GM19035 (cell line): ENCODE data around the gene DACH1.
"Not testable (repeated sequence)": the region's sequence is repeated elsewhere in the genome, so short reads cannot be mapped to it uniquely, and the experiment has no call there.

Experiments
- ATAC-seq: cut with Tn5 transposase; IDR thresholded peaks from one replicate; pipeline ENCODE4 v1.9.1; 2021; ENCODE audit not compliant: unreplicated experiment

DACH1 gene

DNA sequence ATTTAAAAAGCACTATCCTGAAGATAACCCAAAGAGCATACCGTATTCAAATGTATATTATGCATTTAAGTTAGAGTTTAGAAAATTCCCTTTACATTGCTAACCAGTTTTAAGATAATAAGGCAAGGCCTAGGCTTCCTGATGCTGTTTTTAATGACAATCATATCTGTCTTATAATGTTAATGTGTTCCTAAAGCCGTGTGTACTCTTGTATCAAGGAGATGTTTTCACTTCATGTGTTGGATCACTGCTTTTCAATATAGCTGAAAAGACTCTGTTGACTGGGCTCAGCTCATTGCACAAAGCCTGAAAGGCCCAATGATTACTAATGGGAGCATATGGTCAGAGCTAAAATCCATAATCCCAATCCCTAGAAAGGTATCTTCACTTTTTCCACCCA lies 81.6 kb downstream of the DACH1 start:
- ATAC-seq: no peak

DNA sequence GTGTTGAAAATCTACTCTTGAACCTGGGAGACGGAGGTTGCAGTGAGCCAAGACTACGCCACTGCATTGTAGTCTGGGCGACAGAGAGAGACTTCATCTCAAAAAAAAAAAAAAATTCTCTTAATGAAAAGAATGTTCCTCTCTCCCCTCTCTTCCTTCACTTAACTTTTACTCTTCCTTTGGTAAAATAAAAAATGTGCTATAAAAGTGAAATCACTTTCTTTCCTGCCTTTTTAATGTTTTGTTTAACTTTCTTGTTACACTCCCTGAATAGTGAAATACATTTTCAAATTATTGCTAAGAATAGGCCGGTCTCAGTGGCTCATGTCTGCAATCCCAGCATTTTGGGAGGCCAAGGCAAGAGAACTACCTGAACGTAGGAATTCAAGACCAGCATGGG lies 86.5 kb downstream of the DACH1 start:
- no peak for ATAC-seq

DNA sequence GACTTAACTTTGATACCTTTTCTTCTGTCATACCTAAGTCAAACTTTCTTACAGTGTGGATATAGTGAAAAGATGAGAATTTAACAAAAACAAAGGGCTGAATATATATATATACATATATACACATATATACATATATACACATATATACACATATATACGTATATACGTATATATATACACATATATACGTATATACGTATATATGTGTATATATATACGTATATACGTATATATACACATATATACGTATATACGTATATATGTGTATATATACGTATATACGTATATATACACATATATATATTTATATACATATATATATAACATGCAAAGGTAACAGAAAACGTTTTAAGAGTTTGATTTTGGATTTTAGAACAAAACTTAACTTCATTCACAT lies 88.0 kb downstream of the DACH1 start:
- ATAC-seq: not testable (repeated sequence)

DNA sequence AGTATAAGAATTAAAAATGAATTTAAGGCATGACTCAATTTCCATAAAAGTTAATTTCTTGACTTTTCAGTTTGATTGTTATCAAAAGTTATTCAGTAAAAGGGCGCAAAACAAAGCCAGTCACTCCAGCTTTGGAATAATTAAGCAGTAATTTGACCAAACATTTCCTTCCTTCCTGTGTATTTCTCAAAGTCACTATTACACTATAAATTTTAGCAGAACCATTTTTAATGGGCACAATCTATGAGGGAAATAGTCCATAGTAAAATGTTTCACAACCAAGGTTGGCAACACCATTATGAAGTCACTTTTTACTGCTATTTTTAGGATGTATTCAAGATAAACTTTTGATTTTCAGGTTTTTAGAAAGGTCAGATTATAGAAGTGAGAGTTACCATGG lies 91.0 kb downstream of the DACH1 start:
- ATAC-seq: no peak

DNA sequence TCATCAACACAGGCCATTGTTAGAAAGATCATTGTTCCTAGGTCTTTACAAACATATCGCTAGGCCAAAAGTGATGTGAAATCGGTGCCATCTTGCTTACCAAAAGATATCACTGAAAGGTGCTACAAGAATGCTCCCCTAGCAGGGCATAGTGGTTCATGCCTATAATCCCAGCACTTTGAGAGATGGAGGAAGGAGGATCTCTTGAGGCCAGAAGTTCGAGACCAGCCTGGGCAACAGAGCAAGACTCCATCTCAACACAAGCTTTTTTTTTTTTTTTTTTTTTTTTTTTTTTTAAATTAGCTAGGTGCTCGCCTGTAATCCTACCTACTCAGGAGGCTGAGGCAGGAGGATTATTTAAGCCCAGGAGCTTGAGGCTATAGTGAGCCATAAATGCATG lies 92.1 kb downstream of the DACH1 start:
- ATAC-seq: no peak

DNA sequence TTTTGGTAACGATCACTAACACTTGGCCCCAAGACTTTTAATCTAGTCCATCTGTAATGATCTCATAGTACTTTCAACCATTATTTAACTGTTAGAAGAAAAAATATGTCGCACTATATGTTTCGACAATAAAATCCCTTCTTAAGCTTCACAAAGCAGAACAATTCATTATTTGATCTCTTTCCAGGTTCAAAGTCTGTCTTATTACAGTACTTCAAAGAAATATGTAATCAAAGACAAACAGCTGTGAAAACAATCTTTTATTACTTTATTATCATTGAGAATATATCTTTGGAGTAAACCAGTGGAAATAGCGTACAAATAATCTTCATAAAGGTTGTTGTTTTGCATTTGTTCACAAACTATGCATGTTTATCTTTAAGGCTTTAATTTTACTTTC lies 93.5 kb downstream of the DACH1 start:
- ATAC-seq: no peak

DNA sequence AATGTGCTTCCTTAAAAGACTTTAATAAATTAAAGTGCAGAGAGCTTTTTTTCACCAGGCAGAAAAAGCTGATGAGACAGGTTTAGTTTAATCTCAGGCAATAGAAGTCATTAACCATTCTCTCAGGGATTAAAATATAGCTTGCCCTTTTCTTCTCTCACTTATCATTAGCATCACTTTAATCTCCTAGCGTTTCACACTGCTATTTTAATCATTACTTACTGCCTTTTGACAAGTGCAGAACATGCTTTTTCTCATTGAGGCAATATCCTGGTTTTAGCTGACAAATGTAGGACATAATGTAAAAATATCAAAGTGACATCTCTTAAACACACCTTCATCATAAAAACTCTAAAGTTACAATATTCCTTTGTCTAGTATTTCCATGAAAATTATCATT lies 94.6 kb downstream of the DACH1 start:
- no peak for ATAC-seq

DNA sequence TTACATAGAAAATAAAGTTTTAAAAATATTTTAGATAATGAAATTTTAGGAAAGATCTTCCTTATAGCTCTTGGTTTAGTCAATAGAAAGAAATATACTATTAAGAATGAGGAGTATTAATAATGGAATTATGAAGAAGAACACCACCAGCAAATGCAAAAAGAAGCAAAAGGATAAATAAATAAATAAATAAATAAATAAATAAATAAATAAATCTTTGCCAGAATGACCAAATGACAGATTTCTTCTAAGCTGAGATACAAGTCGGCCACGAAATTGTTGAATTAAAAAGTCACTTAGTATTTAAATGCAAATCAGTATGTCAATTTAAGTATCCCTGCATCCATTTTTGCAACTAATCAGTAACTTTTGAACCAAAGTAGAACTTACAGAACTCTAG lies 95.9 kb downstream of the DACH1 start:
- no peak for ATAC-seq

DNA sequence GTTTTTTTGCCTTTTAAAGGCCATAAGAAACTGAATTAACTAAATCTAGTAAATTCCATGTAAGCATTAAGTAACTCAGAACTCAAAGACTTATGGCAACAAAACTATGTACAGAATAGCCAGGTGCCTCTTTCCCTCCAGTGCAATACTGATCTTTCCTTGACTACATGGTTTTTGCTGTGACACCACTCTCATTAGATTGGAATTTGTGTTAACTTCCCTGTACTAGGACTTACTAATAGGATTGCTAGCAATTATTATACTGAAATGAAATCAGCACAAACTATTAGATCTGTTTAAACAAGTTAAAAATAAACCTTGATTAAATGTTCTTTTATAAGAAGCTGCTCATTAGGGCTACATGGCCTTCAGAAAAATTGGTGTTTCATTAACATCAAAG lies 96.3 kb downstream of the DACH1 start:
- no peak for ATAC-seq

DNA sequence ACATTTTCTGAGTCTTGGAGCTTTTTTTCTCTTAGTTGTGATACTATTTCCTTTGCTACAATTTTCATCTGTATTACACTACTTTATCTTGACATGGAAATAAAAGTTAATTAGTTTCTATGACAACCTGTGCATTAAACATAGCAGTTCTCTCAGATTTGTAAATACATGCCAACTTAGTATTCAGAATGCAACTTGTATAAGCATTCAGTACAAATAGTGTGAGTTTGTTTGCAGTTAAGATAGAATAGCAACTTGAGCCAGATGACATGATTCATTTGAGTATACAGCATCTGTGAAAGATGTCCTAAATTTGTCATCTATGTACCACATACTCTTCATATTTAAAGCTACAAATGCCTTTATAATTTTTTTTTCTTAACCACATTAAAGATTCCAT lies 98.1 kb downstream of the DACH1 start:
- ATAC-seq: no peak

DNA sequence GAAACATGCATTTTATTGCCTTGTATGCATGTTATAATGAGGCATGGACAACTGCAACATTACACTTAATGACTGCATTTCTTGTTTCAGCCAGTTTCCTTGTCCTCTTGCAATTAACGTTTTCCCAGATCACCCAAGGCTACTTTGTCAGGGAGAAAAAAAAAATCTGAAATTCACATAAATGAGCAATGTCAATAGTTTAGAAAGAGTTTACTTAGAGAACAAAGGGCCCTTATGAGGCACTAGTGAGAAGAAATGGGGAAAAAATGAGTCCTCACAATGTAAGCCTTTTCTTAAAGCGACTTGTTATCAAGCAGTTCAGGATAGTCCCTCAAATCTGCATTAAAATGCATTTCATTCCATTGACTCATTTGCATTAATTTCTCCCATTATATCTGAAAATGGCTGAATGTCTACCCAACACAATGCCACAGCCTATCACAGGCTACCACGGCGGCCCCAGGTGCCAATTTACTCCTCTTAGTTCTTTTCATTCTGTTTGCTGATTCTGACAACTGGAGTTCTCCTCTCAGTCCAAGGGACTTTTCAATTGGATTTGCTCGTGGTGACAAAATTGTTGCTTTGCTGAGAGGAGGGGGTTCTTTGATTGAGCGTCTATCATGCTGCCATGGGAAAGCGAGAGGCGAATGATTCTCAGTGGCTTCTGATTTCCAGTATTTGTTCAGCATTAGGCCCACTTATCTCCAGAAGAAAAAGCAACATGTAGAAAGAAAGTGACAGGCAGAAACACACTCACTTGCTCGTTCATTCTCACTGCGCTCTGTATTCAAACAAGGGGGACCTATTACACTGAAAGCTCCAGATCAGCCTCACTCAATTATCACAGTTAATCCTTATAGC lies 107.1 kb downstream of the DACH1 start:
- no peak for ATAC-seq

DNA sequence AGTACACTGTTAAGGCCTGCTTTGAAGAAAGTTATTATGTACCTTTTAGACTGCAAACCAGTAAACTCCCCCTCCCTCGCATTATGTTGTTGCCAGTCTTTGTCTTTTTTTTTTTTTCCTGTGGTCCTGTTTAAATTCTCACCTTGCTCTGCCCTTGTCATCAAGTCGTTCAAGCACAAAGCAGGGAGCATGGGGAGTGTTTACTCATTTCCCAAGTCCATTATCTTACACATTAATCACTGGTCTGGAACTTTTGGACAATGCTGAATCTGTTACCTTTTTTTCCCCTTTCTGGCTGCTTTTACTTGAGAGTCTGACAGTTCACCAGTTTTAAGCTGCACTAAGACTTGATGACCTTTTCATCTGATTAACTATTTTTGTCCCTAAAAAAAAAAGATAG lies 108.2 kb downstream of the DACH1 start:
- no peak for ATAC-seq

DNA sequence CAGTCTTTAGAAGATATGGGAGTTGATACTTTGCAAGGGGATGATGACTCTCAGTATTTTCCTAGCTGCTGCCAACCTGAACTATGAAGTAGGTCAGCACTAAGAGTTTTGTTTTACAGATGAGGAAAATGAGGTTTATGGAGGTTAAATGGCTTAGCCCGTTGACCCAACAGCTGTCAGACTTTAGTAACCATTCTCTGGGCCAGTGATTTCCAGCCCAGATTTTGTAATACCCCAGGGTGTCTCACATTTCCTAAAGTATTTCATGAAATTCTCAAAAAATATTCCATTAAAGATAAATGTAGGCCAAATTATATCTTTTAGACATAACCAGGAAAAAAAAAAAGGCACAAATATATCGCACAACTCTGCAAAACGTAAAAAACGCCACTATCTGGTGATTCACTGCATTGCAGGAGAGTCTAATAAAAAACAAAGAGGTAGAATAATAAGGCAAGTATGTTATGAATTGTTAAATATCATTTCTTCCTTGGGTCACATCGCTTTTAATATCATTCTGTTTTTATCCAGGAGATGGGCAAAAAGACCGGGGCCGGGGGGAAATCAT lies 112.5 kb downstream of the DACH1 start:
- no peak for ATAC-seq

DNA sequence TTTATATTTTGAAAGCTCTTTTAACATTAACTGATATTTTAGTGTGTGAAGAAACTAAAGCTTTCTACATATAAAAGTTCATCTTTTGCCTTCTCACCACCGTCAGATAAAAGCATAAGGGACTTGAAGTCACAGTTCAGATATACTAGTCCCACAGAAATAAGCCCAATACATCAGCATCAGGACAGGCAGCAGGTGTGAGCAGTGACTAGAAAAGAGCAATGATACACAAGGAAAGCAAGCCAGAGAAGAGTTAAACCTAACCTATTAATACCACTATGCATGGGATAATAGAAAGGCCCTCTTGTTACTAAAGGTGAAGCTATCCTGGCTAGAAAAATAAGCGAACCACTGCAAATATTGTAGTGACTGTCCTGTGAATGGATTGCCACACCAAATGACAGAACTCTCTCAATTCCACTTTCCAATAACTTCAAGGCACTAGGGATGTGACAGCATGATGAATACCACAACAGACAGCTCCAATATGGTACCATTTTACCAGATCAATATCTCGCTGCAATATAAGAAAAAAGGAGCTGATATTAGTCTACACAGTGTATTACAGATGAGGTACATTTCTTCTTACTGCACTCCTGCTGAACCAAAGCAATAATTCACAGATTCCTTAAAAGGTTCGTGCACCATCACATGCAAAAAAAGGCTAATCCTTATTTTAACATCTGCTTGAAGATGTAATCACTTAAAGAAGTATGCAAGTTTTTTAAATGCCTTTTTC lies 114.1 kb downstream of the DACH1 start:
- ATAC-seq: no peak

DNA sequence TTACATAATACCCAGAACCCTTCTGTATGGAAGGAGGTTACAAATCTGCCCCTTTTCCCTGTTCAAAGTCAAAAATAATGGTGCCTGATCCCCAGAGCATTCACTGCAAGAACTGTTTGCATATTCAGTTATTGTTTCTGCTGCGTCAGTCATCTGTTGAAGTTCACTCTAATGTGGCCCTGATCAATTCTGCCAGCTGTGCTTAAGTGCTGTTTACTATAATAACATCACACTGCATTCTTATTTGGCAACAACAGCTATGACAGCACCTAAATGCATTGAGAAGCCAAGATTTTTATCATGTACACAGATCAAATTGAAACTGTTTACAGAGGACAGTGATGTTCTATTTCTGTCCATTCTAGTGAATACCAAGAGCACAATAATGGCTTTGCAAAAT lies 115.9 kb downstream of the DACH1 start:
- ATAC-seq: no peak

DNA sequence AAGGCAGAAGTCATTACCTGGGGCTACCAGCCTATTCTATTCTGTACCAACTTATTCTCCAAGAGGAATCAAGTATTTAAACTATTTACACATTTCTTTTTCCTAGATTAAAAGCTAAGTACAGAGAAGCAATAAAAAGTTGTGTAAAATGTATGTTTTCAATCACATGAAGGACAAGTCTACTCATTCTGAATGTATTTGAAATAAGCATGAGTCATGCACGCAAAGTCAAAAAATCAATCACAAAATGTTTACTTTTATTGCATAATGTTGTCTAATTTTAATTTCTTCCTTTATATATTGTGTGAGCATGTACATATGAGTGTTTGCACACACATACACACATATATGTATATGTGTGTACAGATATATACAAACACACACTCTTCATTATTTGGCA lies 136.7 kb downstream of the DACH1 start:
- no peak for ATAC-seq

DNA sequence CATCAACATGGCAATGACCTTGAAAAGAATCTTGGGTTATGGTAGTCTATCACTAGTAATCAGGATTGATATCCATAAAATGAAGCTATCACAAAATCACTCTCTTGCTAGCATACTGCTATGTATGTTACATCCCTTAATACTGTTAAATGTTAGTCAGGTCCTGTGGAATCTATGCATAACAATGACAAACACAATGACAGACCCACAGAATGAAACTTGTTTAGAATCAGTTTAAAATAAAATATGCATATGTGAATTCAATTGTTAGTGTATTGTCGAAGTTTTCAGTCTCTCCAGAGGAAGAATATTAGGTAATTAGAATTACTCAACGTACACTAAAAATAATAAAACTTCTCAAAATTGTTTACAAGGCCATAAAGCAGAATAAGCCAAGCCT lies 137.6 kb downstream of the DACH1 start:
- no peak for ATAC-seq

DNA sequence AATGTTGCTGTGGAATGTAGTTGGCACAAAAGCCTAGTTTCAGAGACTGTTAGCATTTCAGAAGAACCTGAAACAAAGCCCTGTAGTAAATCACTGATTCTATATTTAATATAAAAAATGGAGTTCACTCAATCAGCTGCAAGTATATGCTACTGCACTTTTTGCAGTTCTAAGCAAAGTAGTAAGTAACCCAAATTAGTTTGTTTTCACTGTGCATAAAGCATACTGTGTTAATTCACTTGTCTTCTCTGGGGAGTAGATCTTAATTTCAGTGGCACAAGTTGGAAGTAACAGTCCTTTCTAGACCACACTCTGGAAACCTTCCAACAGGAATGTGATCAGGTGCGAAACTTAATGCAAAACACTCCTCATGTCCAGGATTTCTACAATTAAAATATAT lies 139.3 kb downstream of the DACH1 start:
- ATAC-seq: no peak

DNA sequence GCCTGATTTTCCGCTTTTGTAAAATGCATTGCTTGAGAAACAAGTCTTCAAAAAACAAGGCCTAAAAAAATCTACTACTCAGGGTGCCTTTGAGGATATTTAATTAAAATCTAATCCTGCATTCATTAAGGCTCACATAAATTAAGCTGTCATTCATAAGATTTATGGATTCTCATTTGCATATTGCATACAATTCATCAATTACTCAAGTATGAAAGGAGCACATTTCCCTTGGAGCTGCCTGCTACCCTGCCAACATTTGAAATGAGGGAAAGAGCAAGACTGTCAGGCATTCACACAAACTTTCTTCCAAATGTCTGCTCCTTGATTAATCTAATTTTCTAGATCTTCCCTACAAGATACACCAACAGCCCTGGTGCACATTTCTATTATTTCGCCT lies 140.0 kb downstream of the DACH1 start:
- no peak for ATAC-seq

DNA sequence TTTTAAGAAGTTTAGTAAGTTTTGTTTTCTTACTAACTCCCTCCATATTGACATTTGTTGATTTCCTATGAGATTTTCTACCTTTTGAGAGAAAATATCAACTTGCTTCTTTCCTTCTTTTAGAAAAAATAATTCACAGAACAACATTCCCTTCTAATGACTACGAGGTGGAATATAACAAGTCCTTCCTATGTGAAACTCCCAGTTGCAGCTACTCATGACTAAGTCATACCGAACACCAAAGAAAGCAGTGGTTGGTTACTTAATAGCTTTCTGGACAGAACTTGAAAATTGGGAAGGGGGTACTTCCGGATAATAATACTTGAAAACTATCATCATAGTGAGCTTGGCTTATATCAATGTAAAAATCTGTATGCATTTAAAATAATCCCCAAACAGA lies 144.8 kb downstream of the DACH1 start:
- ATAC-seq: no peak

DNA sequence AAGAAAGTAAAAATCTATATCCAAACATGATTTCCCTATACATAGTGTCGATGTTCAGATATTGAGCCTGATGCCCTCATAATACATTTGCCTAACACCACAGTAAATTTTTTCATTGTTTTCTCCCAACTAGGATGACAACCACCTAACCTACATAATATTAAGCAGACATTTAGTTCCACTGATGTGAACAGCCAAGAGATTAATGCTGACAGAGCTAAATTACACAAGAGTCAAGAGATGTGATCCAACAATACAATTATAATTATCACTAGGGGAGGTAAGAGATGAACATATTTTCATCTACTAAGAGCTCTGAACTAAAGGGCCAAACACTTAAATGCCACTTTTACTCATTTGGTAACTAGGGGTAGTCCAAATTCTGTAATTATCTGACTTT lies 145.9 kb downstream of the DACH1 start:
- ATAC-seq: no peak

DNA sequence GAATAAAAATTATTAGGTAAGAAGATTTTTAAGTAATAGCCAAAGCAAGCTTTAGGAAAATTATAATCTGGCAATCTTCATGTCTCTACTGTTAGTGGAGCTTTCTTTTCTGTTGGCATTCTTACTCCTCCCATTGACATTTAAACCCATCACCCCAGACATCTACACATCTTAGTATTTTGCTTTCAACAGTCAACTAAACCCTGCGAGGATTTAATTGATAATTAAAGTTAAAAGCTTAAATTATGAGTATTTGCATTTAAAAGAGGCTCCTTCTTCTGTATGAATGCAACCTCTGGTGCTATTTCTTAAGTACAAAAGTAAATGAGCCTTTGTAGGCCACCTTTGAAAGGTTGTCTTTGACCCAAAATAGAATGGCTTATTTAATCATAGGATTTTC lies 148.1 kb downstream of the DACH1 start:
- ATAC-seq: no peak
